Right lobe of liver (tissue), 4 donors: Measurements from ENCODE around the gene PLXND1.

Experiments used
- CTCF ChIP-seq, 4 donors: fragments of 200-600 bp in 3 of 4; fragments of 450-650 bp in 1 of 4; IDR thresholded peaks; one replicate each; pipeline versions ENCODE4 v1.5.1 to v1.8.0; 2016 to 2022; ENCODE audit warnings: antibody characterized with exemption in 4 of 4, mild to moderate bottlenecking in 2 of 4
- POLR2A ChIP-seq: fragments of 450-650 bp; IDR thresholded peaks from one replicate; pipeline ENCODE4 v1.6.1; 2017; ENCODE audit warnings: antibody characterized with exemption, mild to moderate bottlenecking
- donor health status: DM: no; HTN: no; CAD: no.
- donor health status: DM: no; HTN: no; CAD: no.
- donor health status: DM: no; HTN: yes; CAD: no.

- TF ChIP-seq CTCF (IDR thresholded peaks at IDR 0.05) (no peak), POLR2A (no peak)
Observed at GRCh38 chr3:129644836-129645235, 38.4 kb upstream of the PLXND1 start.
